ENCODE results near the gene TRIM65.
A peak's percentile ranks its signal among the peaks of the same experiment; 100 is the strongest.
"Not testable (repeated sequence)": the region's sequence is repeated elsewhere in the genome, so short reads cannot be mapped to it uniquely, and the experiment has no call there.

TRIM65 gene

GRCh38 chr17:75874323-75875181 is 22.2 kb downstream of the TRIM65 start:
- no peak overlapping the region for H3K9ac ChIP-seq (ENCODE audit: low read length)
- H3K36me3 ChIP-seq (ENCODE audit: control insufficient read depth, insufficient read depth, low read length): no peaks in the 10 kb centered on the region
- no peak overlapping the region for H3K4me3 ChIP-seq (ENCODE audit: low read depth, low read length)
- H3K27ac ChIP-seq (ENCODE audit: low read depth, low read length): no peak overlapping the region
- H3K27me3 ChIP-seq (ENCODE audit: control insufficient read depth, insufficient read depth, low read length): peaks cover 25% of the 10 kb centered on the region
- peaks cover 36% of the 10 kb centered on the region for H3K4me1 ChIP-seq (ENCODE audit: control insufficient read depth, insufficient read depth, low read length)
- no peaks in the 10 kb centered on the region for H3K9me3 ChIP-seq (ENCODE audit: control insufficient read depth, insufficient read depth, low read depth, low read length)

- Histone ChIP-seq H3K9ac (ENCODE audit: low read length) (no peak overlapping the region), H3K27ac (ENCODE audit: low read depth, low read length) (no peak overlapping the region), H3K4me1 (ENCODE audit: control insufficient read depth, insufficient read depth, low read length) (peaks cover 42% of the 10 kb centered on the region), H3K4me3 (ENCODE audit: low read depth, low read length) (no peak overlapping the region), H3K27me3 (ENCODE audit: control insufficient read depth, insufficient read depth, low read length) (peaks cover 22% of the 10 kb centered on the region), H3K36me3 (ENCODE audit: control insufficient read depth, insufficient read depth, low read length) (no peaks in the 10 kb centered on the region), H3K9me3 (ENCODE audit: control insufficient read depth, insufficient read depth, low read depth, low read length) (no peaks in the 10 kb centered on the region)
These were observed 23.0 kb downstream of the TRIM65 start for GRCh38 chr17:75873587-75874322.

GRCh38 chr17:75872434-75873351 is 24.1 kb downstream of the TRIM65 start:
- Histone ChIP-seq H3K9ac (ENCODE audit: low read length) (no peak overlapping the region), H3K9me3 (ENCODE audit: control insufficient read depth, insufficient read depth, low read depth, low read length) (no peaks in the 10 kb centered on the region), H3K4me3 (ENCODE audit: low read depth, low read length) (no peak overlapping the region), H3K36me3 (ENCODE audit: control insufficient read depth, insufficient read depth, low read length) (no peaks in the 10 kb centered on the region), H3K27ac (ENCODE audit: low read depth, low read length) (no peak overlapping the region), H3K4me1 (ENCODE audit: control insufficient read depth, insufficient read depth, low read length) (peaks cover 42% of the 10 kb centered on the region), H3K27me3 (ENCODE audit: control insufficient read depth, insufficient read depth, low read length) (peaks cover 13% of the 10 kb centered on the region)

GRCh38 chr17:75870228-75870627 is 26.5 kb downstream of the TRIM65 start:
- not testable (repeated sequence) for H3K27me3 ChIP-seq (ENCODE audit: control insufficient read depth, insufficient read depth, low read length); H3K36me3 ChIP-seq (ENCODE audit: control insufficient read depth, insufficient read depth, low read length); H3K27ac ChIP-seq (ENCODE audit: low read depth, low read length); H3K4me3 ChIP-seq (ENCODE audit: low read depth, low read length); H3K9ac ChIP-seq (ENCODE audit: low read length); H3K9me3 ChIP-seq (ENCODE audit: control insufficient read depth, insufficient read depth, low read depth, low read length)
- H3K4me1 ChIP-seq (ENCODE audit: control insufficient read depth, insufficient read depth, low read length): peaks cover 23% of the 10 kb centered on the region

- Histone ChIP-seq H3K4me3 (ENCODE audit: low read depth, low read length) (no peak overlapping the region), H3K27ac (ENCODE audit: low read depth, low read length) (no peak overlapping the region), H3K27me3 (ENCODE audit: control insufficient read depth, insufficient read depth, low read length) (no peaks in the 10 kb centered on the region), H3K4me1 (ENCODE audit: control insufficient read depth, insufficient read depth, low read length) (peaks cover 26% of the 10 kb centered on the region), H3K9ac (ENCODE audit: low read length) (peak overlapping the region; percentile 33), H3K36me3 (ENCODE audit: control insufficient read depth, insufficient read depth, low read length) (no peaks in the 10 kb centered on the region), H3K9me3 (ENCODE audit: control insufficient read depth, insufficient read depth, low read depth, low read length) (no peaks in the 10 kb centered on the region)
These were observed 27.2 kb downstream of the TRIM65 start for GRCh38 chr17:75869282-75870141.

- H3K9me3 ChIP-seq (ENCODE audit: control insufficient read depth, insufficient read depth, low read depth, low read length); H3K36me3 ChIP-seq (ENCODE audit: control insufficient read depth, insufficient read depth, low read length); H3K27me3 ChIP-seq (ENCODE audit: control insufficient read depth, insufficient read depth, low read length); H3K27ac ChIP-seq (ENCODE audit: low read depth, low read length); H3K4me3 ChIP-seq (ENCODE audit: low read depth, low read length); H3K9ac ChIP-seq (ENCODE audit: low read length): not testable (repeated sequence)
- H3K4me1 ChIP-seq (ENCODE audit: control insufficient read depth, insufficient read depth, low read length): peaks cover 30% of the 10 kb centered on the region
These were observed 27.9 kb downstream of the TRIM65 start for GRCh38 chr17:75868730-75869281.

- not testable (repeated sequence) for H3K9ac ChIP-seq (ENCODE audit: low read length); H3K27ac ChIP-seq (ENCODE audit: low read depth, low read length); H3K36me3 ChIP-seq (ENCODE audit: control insufficient read depth, insufficient read depth, low read length); H3K9me3 ChIP-seq (ENCODE audit: control insufficient read depth, insufficient read depth, low read depth, low read length); H3K27me3 ChIP-seq (ENCODE audit: control insufficient read depth, insufficient read depth, low read length); H3K4me3 ChIP-seq (ENCODE audit: low read depth, low read length)
- H3K4me1 ChIP-seq (ENCODE audit: control insufficient read depth, insufficient read depth, low read length): peaks cover 18% of the 10 kb centered on the region; the same call in 1 of the 2 replicates
These were observed 31.2 kb downstream of the TRIM65 start for GRCh38 chr17:75865404-75866188.

GRCh38 chr17:75864887-75865286 is 31.9 kb downstream of the TRIM65 start:
- H3K27me3 ChIP-seq (ENCODE audit: control insufficient read depth, insufficient read depth, low read length); H3K4me3 ChIP-seq (ENCODE audit: low read depth, low read length); H3K36me3 ChIP-seq (ENCODE audit: control insufficient read depth, insufficient read depth, low read length); H3K9me3 ChIP-seq (ENCODE audit: control insufficient read depth, insufficient read depth, low read depth, low read length); H3K9ac ChIP-seq (ENCODE audit: low read length); H3K27ac ChIP-seq (ENCODE audit: low read depth, low read length): not testable (repeated sequence)
- H3K4me1 ChIP-seq (ENCODE audit: control insufficient read depth, insufficient read depth, low read length): peaks cover 16% of the 10 kb centered on the region; the same call in 1 of the 2 replicates

GRCh38 chr17:75864448-75864871 is 32.3 kb downstream of the TRIM65 start:
- Histone ChIP-seq H3K27ac (ENCODE audit: low read depth, low read length) (no peak overlapping the region), H3K9ac (ENCODE audit: low read length) (no peak overlapping the region), H3K4me3 (ENCODE audit: low read depth, low read length) (no peak overlapping the region)

More at GRCh38 chr17:75864448-75864871, 32.3 kb downstream of the TRIM65 start:
- Histone ChIP-seq H3K36me3 (ENCODE audit: control insufficient read depth, insufficient read depth, low read length) (no peaks in the 10 kb centered on the region), H3K9me3 (ENCODE audit: control insufficient read depth, insufficient read depth, low read depth, low read length) (no peaks in the 10 kb centered on the region), H3K27me3 (ENCODE audit: control insufficient read depth, insufficient read depth, low read length) (no peaks in the 10 kb centered on the region), H3K4me1 (ENCODE audit: control insufficient read depth, insufficient read depth, low read length) (peaks cover 11% of the 10 kb centered on the region; the same call in 1 of the 2 replicates)

Measured in HUES6 (cell line).